Liver (tissue), 3 donors: ENCODE measurements around the gene UMODL1.

ENCODE experiments used
- CTCF ChIP-seq: fragments of 150-350 bp; IDR thresholded peaks from 2 replicates; pipeline ENCODE4 v1.5.1; 2017; ENCODE audit warnings: improper control_type of control experiment, low read depth, low read length; ENCODE audit not compliant: missing input control
- TAF1 ChIP-seq: conservative IDR thresholded peaks from 2 replicates; pipeline ENCODE4 v1.6.1; 2016; ENCODE audit warnings: antibody characterized with exemption, mild to moderate bottlenecking
- donor health status: healthy.
- donor health status: healthy.

- TF ChIP-seq CTCF (no peak), TAF1 (no peak)
These were observed 38.9 kb downstream of the UMODL1 start for GRCh38 chr21:42109873-42110525.
